Parathyroid adenoma (tissue), 2 donors: Measurements from ENCODE around the gene TRIM65.

ENCODE experiments used
- H2AFZ ChIP-seq: fragments of 300-600 bp; sonication (generic); one replicate; pipeline ENCODE4 v1.7.0; 2017; ENCODE audit warnings: antibody characterized with exemption, mild to moderate bottlenecking
- H3K27ac ChIP-seq: fragments of 300-600 bp; sonication (generic); one replicate; pipeline ENCODE4 v1.7.0; 2017
- H3K27me3 ChIP-seq: fragments of 300-600 bp; sonication (generic); one replicate; pipeline ENCODE4 v1.7.0; 2017; ENCODE audit warnings: low read length; ENCODE audit not compliant: control insufficient read depth, insufficient read depth
- H3K36me3 ChIP-seq: fragments of 300-600 bp; sonication (generic); one replicate; pipeline ENCODE4 v1.7.0; 2017; ENCODE audit warnings: low read length; ENCODE audit not compliant: control insufficient read depth, insufficient read depth
- H3K4me1 ChIP-seq: fragments of 300-600 bp; sonication (generic); one replicate; pipeline ENCODE4 v1.7.0; 2017; ENCODE audit warnings: control low read depth
- H3K4me2 ChIP-seq: fragments of 300-600 bp; sonication (generic); one replicate; pipeline ENCODE4 v1.7.0; 2017; ENCODE audit warnings: low read length
- H3K4me3 ChIP-seq: fragments of 300-600 bp; sonication (generic); one replicate; pipeline ENCODE4 v1.7.0; 2017; ENCODE audit warnings: low read depth, low read length
- H3K79me2 ChIP-seq: fragments of 300-600 bp; sonication (generic); one replicate; pipeline ENCODE4 v1.7.0; 2017; ENCODE audit warnings: control low read depth
- H3K9ac ChIP-seq: fragments of 300-600 bp; sonication (generic); one replicate; pipeline ENCODE4 v1.7.0; 2017; ENCODE audit warnings: mild to moderate bottlenecking
- H3K9me3 ChIP-seq: fragments of 300-600 bp; sonication (generic); one replicate; pipeline ENCODE4 v1.7.0; 2017; ENCODE audit warnings: low read length; ENCODE audit not compliant: control insufficient read depth
- TF ChIP-seq, protein P1 (sequence below): fragments of 300-600 bp; sonication (generic); IDR thresholded peaks from one replicate; pipeline ENCODE4 v1.7.0; 2017; ENCODE audit warnings: antibody characterized with exemption, mild to moderate bottlenecking
- donor health status: primary hyperparathyroidism.

Gene TRIM65

DNA sequence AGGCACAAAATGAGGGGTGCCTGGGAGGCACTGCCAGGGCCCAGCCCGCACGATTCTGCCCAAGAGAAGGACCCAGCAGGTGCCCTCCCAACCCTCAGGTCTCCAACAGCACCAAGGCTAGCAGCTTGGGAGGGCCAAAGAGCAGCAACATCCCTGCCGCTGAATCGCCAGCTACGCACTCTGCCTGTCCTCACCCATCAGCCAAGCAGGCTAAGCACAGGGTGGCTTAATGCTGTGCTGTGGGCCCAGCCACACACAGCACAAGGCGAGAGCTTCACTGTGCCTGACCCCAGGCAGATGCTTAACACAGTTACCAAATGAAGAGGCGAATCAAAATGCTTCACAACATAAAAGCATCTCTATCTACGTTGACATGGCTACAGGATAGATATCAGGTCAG, 18.5 kb upstream of the TRIM65 start:
- no peaks in the 10 kb centered on the region for H3K27me3 ChIP-seq
- no peaks in the 10 kb centered on the region for H3K79me2 ChIP-seq
- no peaks in the 10 kb centered on the region for H3K9me3 ChIP-seq
- H2AFZ ChIP-seq, result no peak overlapping the region
- H3K4me2 ChIP-seq, result no peak overlapping the region
- H3K4me1 ChIP-seq, result no peaks in the 10 kb centered on the region
- no peak overlapping the region for H3K4me3 ChIP-seq
- no peaks in the 10 kb centered on the region for H3K36me3 ChIP-seq
- TF ChIP-seq, protein P1, sequence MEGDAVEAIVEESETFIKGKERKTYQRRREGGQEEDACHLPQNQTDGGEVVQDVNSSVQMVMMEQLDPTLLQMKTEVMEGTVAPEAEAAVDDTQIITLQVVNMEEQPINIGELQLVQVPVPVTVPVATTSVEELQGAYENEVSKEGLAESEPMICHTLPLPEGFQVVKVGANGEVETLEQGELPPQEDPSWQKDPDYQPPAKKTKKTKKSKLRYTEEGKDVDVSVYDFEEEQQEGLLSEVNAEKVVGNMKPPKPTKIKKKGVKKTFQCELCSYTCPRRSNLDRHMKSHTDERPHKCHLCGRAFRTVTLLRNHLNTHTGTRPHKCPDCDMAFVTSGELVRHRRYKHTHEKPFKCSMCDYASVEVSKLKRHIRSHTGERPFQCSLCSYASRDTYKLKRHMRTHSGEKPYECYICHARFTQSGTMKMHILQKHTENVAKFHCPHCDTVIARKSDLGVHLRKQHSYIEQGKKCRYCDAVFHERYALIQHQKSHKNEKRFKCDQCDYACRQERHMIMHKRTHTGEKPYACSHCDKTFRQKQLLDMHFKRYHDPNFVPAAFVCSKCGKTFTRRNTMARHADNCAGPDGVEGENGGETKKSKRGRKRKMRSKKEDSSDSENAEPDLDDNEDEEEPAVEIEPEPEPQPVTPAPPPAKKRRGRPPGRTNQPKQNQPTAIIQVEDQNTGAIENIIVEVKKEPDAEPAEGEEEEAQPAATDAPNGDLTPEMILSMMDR, result no peak
- no peak overlapping the region for H3K27ac ChIP-seq
- H3K9ac ChIP-seq, result no peak overlapping the region

DNA sequence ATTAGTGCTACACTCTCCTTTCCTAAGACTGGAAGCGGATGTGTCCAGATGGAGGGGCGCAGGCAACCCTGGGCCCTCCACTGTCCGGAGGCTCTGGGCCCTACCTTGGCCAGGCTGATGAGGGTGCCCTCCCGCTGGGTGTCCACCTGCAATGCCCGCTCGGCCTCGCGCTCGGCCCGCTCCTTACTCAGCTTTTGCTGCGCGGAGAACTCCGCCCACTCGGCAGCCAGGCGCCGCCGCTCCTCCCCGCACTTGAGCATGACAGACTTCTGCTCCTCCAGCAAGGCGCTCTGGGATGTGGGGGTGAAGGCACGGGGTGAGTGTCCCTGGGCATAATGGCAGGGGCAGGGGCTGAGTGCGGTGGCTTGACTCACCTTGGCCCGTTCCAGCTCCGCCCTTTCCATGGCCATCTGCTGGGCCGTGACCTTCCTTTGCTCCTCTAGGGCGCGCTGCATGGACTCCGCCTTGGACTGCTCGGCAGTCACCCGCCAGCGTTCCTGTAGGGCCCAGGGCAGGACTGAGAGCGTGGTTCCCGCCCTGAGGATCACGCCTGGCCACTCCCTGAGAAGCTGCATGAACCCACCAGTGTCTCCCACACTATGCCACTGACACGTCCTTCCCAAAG, 18.0 kb upstream of the TRIM65 start:
- Histone ChIP-seq H3K79me2 (no peaks in the 10 kb centered on the region), H2AFZ (no peak overlapping the region), H3K36me3 (no peaks in the 10 kb centered on the region), H3K9me3 (no peaks in the 10 kb centered on the region), H3K4me1 (no peaks in the 10 kb centered on the region), H3K27ac (no peak overlapping the region), H3K27me3 (no peaks in the 10 kb centered on the region), H3K9ac (no peak overlapping the region), H3K4me2 (no peak overlapping the region), H3K4me3 (no peak overlapping the region)
- TF ChIP-seq, protein P1, result no peak

DNA sequence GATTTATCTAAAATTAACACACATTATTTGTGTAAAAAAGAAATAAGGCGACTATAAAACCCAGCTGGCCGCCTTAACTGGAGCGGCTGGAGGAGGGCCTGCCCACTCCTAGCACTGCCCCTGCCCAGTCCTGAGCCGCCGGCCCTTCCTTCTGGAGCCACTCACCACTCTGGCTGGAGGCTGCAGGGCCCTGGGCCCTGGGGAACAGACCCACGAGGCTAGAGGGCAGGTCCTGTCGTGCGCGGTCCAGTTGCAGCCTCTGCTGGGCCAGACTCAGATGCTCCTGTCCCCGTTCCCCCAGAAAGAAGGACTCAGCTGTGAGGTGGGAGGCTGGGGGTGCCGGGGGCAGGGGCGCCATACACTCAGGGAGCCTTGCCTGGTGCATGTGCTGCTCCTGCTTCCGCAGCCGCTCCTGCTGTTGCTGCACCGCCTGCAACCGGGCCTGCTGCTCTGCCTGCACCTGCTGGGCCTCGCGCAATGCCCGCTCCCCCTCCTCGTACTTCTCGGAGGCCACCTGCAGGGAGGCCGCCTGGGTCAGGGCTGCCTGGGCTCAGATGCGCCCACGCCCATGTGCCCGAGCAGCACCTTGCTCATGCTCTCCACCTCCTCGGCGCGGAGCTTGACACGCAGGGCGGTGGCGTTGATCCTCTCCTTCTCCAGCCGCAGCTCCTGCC, 16.9 kb upstream of the TRIM65 start:
- no peaks in the 10 kb centered on the region for H3K9me3 ChIP-seq
- H3K9ac ChIP-seq, result no peak overlapping the region
- H3K27me3 ChIP-seq, result no peaks in the 10 kb centered on the region
- no peak overlapping the region for H3K4me2 ChIP-seq
- H3K27ac ChIP-seq, result no peak overlapping the region
- TF ChIP-seq, protein P1, result no peak
- H3K4me1 ChIP-seq, result no peaks in the 10 kb centered on the region
- H3K36me3 ChIP-seq, result no peaks in the 10 kb centered on the region
- H2AFZ ChIP-seq, result no peak overlapping the region
- no peak overlapping the region for H3K4me3 ChIP-seq
- no peaks in the 10 kb centered on the region for H3K79me2 ChIP-seq

DNA sequence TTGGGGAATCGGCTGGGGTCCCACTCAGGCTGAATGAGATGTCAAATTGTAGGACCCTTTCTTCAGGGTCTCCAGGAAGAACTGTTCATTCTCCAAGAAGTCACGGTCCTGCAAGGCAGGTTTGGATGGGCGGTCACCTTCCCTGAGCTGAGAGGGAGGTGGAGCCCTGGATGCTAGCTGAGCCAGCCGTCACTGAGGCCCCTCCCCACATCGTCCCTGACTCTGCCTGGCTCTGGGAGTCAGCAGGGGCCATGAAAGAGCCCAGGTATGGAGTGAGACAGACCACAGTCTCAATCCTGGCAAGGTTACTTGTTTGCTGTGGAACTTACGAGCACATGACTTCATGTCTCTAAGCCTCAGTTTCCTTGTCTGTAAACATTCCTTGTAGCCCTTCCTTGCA, 13.9 kb upstream of the TRIM65 start:
- no peak overlapping the region for H3K27ac ChIP-seq
- no peak overlapping the region for H2AFZ ChIP-seq
- H3K9me3 ChIP-seq, result no peaks in the 10 kb centered on the region
- TF ChIP-seq, protein P1, result no peak
- H3K4me1 ChIP-seq, result no peaks in the 10 kb centered on the region
- H3K79me2 ChIP-seq, result no peaks in the 10 kb centered on the region
- no peaks in the 10 kb centered on the region for H3K27me3 ChIP-seq
- H3K36me3 ChIP-seq, result no peaks in the 10 kb centered on the region
- H3K9ac ChIP-seq, result no peak overlapping the region
- no peak overlapping the region for H3K4me3 ChIP-seq
- H3K4me2 ChIP-seq, result no peak overlapping the region

DNA sequence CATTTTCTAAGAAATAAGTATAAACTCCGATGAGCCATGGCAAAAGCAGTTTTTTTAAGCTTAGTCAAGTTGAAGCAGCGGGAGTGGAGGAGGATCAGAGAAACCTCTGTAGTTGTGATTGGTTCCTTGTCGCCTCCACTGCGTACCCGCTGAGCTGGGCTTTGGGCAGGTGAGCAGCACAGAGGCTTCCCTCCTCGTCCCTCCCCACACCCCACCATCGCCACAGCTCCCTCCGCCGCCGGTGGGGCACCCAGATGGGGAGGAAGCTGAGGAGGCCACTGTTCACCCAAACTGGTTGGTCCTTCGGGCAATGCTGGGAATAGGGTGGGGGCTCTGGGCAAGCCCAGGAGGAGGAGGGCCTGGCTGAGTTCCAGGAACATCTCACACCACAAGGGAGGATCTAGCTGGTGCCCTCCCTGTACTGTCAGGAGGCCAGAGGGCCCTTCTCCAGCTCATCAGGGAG, 13.1 kb upstream of the TRIM65 start:
- no peaks in the 10 kb centered on the region for H3K4me1 ChIP-seq

More for the DNA sequence above, 13.1 kb upstream of the TRIM65 start:
- H3K9ac ChIP-seq, result no peak overlapping the region
- no peaks in the 10 kb centered on the region for H3K36me3 ChIP-seq
- no peak overlapping the region for H3K4me3 ChIP-seq
- H3K27me3 ChIP-seq, result no peaks in the 10 kb centered on the region
- no peak overlapping the region for H3K27ac ChIP-seq
- H3K9me3 ChIP-seq, result no peaks in the 10 kb centered on the region
- no peak overlapping the region for H2AFZ ChIP-seq
- H3K79me2 ChIP-seq, result no peaks in the 10 kb centered on the region
- TF ChIP-seq, protein P1, result no peak
- H3K4me2 ChIP-seq, result no peak overlapping the region
